Measurements from ENCODE around the gene SORCS2.

GRCh38 chr4:7195141-7195515 lies 2.8 kb downstream of the SORCS2 start:
- TF ChIP-seq, protein P1, sequence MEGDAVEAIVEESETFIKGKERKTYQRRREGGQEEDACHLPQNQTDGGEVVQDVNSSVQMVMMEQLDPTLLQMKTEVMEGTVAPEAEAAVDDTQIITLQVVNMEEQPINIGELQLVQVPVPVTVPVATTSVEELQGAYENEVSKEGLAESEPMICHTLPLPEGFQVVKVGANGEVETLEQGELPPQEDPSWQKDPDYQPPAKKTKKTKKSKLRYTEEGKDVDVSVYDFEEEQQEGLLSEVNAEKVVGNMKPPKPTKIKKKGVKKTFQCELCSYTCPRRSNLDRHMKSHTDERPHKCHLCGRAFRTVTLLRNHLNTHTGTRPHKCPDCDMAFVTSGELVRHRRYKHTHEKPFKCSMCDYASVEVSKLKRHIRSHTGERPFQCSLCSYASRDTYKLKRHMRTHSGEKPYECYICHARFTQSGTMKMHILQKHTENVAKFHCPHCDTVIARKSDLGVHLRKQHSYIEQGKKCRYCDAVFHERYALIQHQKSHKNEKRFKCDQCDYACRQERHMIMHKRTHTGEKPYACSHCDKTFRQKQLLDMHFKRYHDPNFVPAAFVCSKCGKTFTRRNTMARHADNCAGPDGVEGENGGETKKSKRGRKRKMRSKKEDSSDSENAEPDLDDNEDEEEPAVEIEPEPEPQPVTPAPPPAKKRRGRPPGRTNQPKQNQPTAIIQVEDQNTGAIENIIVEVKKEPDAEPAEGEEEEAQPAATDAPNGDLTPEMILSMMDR (IDR thresholded peaks at IDR 0.05; ENCODE audit: low read length): no peak
- no peak for TF ChIP-seq EZH2 (IDR thresholded peaks at IDR 0.05; ENCODE audit: borderline replicate concordance, low read length)

Measured in OCI-LY1 (cell line).